T-helper 17 cell (primary cell): ENCODE results near the gene STON2. TPM values are rescaled to one million over a fixed set of nuclear protein-coding genes. Genes with fewer than 3 reads are reported as not detected.
"Not testable (repeated sequence)": the region's sequence is repeated elsewhere in the genome, so short reads cannot be mapped to it uniquely, and the experiment has no call there.

Source experiments
- ATAC-seq: fragments of 150-1000 bp; cut with Tn5 transposase; 2 replicates; pipeline ENCODE4 v1.10.0; 2021; ENCODE audit warnings: mild to moderate bottlenecking, moderate library complexity
- DNase-seq, 3 donors: peaks; one replicate each; pipeline versions ENCODE4 v3.0.0 to v3.0.0-alpha.2; 2020 to 2021
- H3K9me3 ChIP-seq: one replicate; pipeline ENCODE4 v1.7.0; 2013; ENCODE audit warnings: low read length, mild to moderate bottlenecking; ENCODE audit not compliant: control insufficient read depth, poor library complexity, severe bottlenecking
- H3K27ac Mint-ChIP-seq: one replicate; pipeline ENCODE4 v1.8.0; 2022; ENCODE audit warnings: mild to moderate bottlenecking, moderate library complexity, mixed read lengths
- H3K27me3 Mint-ChIP-seq: one replicate; pipeline ENCODE4 v1.8.0; 2022; ENCODE audit warnings: mixed read lengths
- H3K36me3 Mint-ChIP-seq: one replicate; pipeline ENCODE4 v1.8.0; 2022; ENCODE audit warnings: low read depth, mixed read lengths
- H3K4me1 Mint-ChIP-seq: one replicate; pipeline ENCODE4 v1.8.0; 2022; ENCODE audit warnings: mild to moderate bottlenecking, mixed read lengths
- H3K4me3 Mint-ChIP-seq: one replicate; pipeline ENCODE4 v1.8.0; 2022; ENCODE audit warnings: mild to moderate bottlenecking, moderate library complexity, mixed read lengths
- total RNA-seq, 4 donors: library from RNA in 2 of 4; stranded (reverse) in 2 of 4; gene quantifications; one replicate each; pipeline ENCODE4 v1.2.3 and lab custom pipeline; 2022 to 2026

The STON2 gene
- total RNA-seq, 2 donors from 2014 or later: 2.3 to 51.1 TPM

GRCh38 chr14:81244431-81244830 lies 155.7 kb downstream of the STON2 start:
- not testable (repeated sequence) for H3K9me3 ChIP-seq, H3K4me3 Mint-ChIP-seq, H3K4me1 Mint-ChIP-seq, H3K36me3 Mint-ChIP-seq, DNase-seq, H3K27me3 Mint-ChIP-seq, H3K27ac Mint-ChIP-seq, ATAC-seq

- Mint-ChIP-seq H3K4me1 (no peaks in the 10 kb centered on the region), H3K27ac (no peak overlapping the region), H3K4me3 (no peak overlapping the region), H3K27me3 (no peaks in the 10 kb centered on the region), H3K36me3 (no peaks in the 10 kb centered on the region)
- ATAC-seq: no peak
- no peak for DNase-seq
- H3K9me3 ChIP-seq: peaks cover 3% of the 10 kb centered on the region
Measured at GRCh38 chr14:81243499-81243898, 156.6 kb downstream of the STON2 start.

DNA sequence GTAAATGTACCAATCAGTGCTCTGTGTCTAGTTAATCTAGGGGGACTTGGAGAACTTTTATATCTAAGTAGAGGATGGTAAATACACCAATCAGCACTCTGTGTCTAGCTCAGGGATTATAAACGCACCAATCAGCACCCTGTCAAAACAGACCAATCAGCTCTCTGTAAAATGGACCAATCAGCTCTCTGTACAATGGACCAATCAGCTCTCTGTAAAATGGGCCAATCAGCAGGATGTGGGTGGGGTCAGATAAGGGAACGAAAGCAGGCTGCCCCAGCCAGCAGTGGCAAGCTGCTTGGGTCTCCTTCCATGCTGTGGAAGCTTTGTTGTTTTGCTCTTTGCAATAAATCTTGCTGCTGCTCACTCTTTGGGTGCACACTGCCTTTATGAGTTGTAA lies 163.3 kb downstream of the STON2 start:
- H3K9me3 ChIP-seq, H3K4me1 Mint-ChIP-seq, DNase-seq, ATAC-seq, H3K27me3 Mint-ChIP-seq, H3K4me3 Mint-ChIP-seq, H3K36me3 Mint-ChIP-seq, H3K27ac Mint-ChIP-seq: not testable (repeated sequence)

DNA sequence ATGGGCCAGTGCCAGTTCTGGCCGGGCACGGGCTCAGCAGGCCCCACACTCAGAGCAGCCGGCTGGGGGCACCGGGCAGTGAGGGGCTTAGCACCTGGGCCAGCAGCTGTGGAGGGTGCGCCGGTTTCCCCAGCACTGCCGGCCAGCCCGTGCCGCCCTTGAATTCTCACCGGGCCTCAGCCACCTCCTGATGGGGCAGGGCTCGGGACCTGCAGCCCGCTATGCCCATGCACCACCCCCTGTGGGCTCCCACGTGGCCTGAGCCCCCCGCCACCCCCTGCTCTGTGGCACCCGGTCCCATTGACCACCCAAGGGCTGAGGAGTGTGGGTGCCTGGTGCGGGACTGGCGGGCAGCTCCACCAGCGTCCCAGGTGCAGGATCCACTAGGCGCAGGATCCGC lies 164.0 kb downstream of the STON2 start:
- DNase-seq (no peak), ATAC-seq (no peak)
- Mint-ChIP-seq H3K27ac (no peak overlapping the region), H3K27me3 (no peaks in the 10 kb centered on the region), H3K4me1 (peaks cover 4% of the 10 kb centered on the region), H3K36me3 (no peaks in the 10 kb centered on the region), H3K4me3 (no peak overlapping the region)
- H3K9me3 ChIP-seq: no peaks in the 10 kb centered on the region

DNA sequence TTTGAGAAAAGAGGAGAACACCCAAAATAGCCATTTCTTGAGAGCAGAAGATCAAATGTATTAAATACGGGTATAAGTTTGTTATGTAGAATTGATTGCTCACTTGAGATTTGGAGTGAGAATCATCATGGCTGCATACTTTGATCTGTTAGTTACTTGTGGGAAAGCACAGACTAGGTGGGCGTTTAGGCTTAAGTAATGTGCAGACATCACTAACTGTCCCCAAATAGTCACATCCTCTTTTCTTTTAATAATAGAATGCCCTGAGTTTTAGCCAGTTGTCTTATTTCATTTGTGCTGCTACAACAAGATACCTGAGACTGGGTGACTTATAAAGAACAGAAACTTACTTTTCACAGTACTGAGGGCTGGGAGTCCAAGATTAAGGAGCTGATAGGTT lies 165.0 kb downstream of the STON2 start:
- H3K36me3 Mint-ChIP-seq: no peaks in the 10 kb centered on the region
- H3K27me3 Mint-ChIP-seq: no peaks in the 10 kb centered on the region
- no peak for DNase-seq
- ATAC-seq: no peak
- H3K4me1 Mint-ChIP-seq: peaks cover 4% of the 10 kb centered on the region
- H3K4me3 Mint-ChIP-seq: no peak overlapping the region
- no peaks in the 10 kb centered on the region for H3K9me3 ChIP-seq
- no peak overlapping the region for H3K27ac Mint-ChIP-seq

DNA sequence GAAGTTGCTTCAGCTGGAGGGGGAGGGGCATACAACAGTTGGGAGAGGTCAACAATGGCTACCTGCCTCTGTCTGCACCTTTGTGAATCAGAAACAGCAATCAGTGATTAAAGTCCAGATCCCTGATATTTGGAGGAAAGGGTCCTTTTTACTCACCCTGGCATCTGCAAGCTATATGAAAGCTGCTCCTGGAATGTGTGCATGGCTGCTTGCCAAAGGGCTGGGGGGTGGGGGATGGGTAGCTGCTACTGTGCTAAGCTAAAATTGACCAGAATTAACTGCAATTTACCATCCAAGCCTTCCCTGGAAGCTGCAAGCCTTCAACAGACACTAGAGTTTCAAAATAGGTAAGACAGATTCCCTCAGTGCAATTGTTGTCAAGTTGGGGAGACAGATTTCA lies 165.8 kb downstream of the STON2 start:
- Mint-ChIP-seq H3K27ac (no peak overlapping the region), H3K4me3 (no peak overlapping the region), H3K27me3 (no peaks in the 10 kb centered on the region), H3K36me3 (no peaks in the 10 kb centered on the region), H3K4me1 (peaks cover 4% of the 10 kb centered on the region)
- DNase-seq (no peak), ATAC-seq (no peak)
- H3K9me3 ChIP-seq: no peaks in the 10 kb centered on the region

GRCh38 chr14:81233615-81234014 lies 166.5 kb downstream of the STON2 start:
- Mint-ChIP-seq H3K4me3 (no peak overlapping the region), H3K4me1 (peaks cover 4% of the 10 kb centered on the region), H3K27ac (no peak overlapping the region)

GRCh38 chr14:81231540-81231939 lies 168.6 kb downstream of the STON2 start:
- ATAC-seq (no peak), DNase-seq (no peak)
- no peaks in the 10 kb centered on the region for H3K9me3 ChIP-seq
- H3K27me3 Mint-ChIP-seq: no peaks in the 10 kb centered on the region
- no peaks in the 10 kb centered on the region for H3K36me3 Mint-ChIP-seq
- H3K4me3 Mint-ChIP-seq: no peak overlapping the region
- H3K4me1 Mint-ChIP-seq: peaks cover 4% of the 10 kb centered on the region
- no peak overlapping the region for H3K27ac Mint-ChIP-seq

More at GRCh38 chr14:81233615-81234014, 166.5 kb downstream of the STON2 start:
- Mint-ChIP-seq H3K27me3 (no peaks in the 10 kb centered on the region), H3K36me3 (no peaks in the 10 kb centered on the region)
- DNase-seq (no peak), ATAC-seq (no peak)
- H3K9me3 ChIP-seq: no peaks in the 10 kb centered on the region

- peaks cover 12% of the 10 kb centered on the region for H3K4me1 Mint-ChIP-seq
- no peak overlapping the region for H3K27ac Mint-ChIP-seq
- no peak overlapping the region for H3K4me3 Mint-ChIP-seq
- peaks cover 5% of the 10 kb centered on the region for H3K36me3 Mint-ChIP-seq
- peaks cover 4% of the 10 kb centered on the region for H3K27me3 Mint-ChIP-seq
- ATAC-seq: no peak
- H3K9me3 ChIP-seq: no peaks in the 10 kb centered on the region
- no peak for DNase-seq
Measured at GRCh38 chr14:81224222-81224621, 175.9 kb downstream of the STON2 start.

DNA sequence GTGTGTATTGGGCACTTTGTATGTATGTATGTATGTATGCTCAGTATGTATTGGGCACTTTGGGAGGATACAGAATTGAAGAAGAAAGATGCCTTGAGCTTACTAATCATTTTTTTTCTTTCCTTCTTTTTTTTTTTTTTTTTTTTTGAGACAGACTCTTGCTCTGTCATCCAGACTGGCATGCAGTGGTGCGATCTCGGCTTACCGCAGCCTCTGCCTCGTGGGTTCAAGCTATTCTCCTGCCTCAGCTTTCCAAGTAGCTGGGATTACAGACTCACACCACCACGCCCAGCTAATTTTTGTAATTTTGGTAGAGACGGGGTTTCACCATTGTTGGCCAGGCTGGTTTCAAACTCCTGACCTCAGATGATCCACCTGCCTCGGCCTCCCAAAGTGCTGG lies 176.3 kb downstream of the STON2 start:
- H3K4me3 Mint-ChIP-seq: not testable (repeated sequence)

DNA sequence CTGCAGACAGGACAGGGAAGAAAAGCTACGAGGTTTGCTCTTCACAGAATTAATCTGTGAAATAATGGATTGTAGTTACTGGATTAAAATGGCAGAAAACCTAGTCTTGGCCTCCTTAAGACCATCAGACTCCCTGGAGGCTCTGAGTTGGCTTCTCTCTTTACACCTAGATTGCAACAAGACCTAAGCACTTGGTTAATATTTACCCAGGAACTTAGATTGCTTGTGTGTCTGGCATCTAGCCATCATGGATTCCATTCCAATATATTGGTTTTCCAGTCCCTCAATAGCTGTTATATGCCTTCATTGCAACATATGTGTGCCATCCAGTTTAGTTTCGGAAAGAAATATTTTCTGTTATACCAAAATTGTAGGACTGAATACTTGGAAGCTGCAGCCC lies 177.4 kb downstream of the STON2 start:
- peak overlapping the region; percentile 41 for H3K4me3 Mint-ChIP-seq
- peak overlapping the region; percentile 100 for H3K27ac Mint-ChIP-seq
- no peak for DNase-seq

More for the DNA sequence above, 176.3 kb downstream of the STON2 start:
- not testable (repeated sequence) for H3K9me3 ChIP-seq, H3K27me3 Mint-ChIP-seq, DNase-seq, H3K27ac Mint-ChIP-seq, ATAC-seq, H3K36me3 Mint-ChIP-seq
- peaks cover 14% of the 10 kb centered on the region for H3K4me1 Mint-ChIP-seq

GRCh38 chr14:81222126-81222525 lies 178.0 kb downstream of the STON2 start:
- peak overlapping the region; percentile 100 for H3K27ac Mint-ChIP-seq
- DNase-seq: no peak
- peaks cover 19% of the 10 kb centered on the region for H3K4me1 Mint-ChIP-seq
- ATAC-seq: no peak
- H3K27me3 Mint-ChIP-seq: peaks cover 6% of the 10 kb centered on the region
- H3K36me3 Mint-ChIP-seq: peaks cover 5% of the 10 kb centered on the region
- no peaks in the 10 kb centered on the region for H3K9me3 ChIP-seq
- H3K4me3 Mint-ChIP-seq: peak overlapping the region; percentile 89

More for the DNA sequence above, 177.4 kb downstream of the STON2 start:
- no peaks in the 10 kb centered on the region for H3K9me3 ChIP-seq
- ATAC-seq: no peak
- H3K36me3 Mint-ChIP-seq: peaks cover 5% of the 10 kb centered on the region
- peaks cover 6% of the 10 kb centered on the region for H3K27me3 Mint-ChIP-seq
- peaks cover 15% of the 10 kb centered on the region for H3K4me1 Mint-ChIP-seq

DNA sequence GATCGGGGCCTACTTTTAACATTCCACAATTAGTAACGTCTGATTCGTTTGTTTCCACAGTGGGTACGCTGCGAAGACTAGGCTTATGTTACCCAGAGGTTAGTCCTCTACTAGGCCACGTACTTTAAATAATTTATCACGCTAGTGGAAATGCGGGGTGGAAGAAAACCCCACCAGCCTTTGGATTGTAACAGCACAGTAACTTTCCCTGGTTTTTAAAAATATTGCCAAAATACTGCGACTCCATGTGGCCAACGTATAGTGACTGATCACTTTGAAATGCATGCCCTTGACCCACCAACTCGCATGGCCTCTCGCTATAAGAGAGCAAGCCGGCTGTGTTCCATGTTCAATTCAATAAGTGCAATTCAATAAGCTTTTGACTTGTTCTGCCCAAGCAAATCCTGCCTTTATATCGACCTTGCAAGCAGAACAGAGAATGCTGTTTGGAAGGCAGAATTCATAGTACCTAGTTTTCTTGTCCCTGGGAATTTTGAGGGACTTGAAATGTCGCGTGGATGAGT lies 178.5 kb downstream of the STON2 start:
- Mint-ChIP-seq H3K36me3 (peaks cover 5% of the 10 kb centered on the region), H3K4me1 (peaks cover 22% of the 10 kb centered on the region), H3K27ac (peak overlapping the region; percentile 100), H3K4me3 (peak overlapping the region; percentile 89), H3K27me3 (peaks cover 6% of the 10 kb centered on the region)
- DNase-seq (no peak), ATAC-seq (no peak)
- H3K9me3 ChIP-seq: no peaks in the 10 kb centered on the region

DNA sequence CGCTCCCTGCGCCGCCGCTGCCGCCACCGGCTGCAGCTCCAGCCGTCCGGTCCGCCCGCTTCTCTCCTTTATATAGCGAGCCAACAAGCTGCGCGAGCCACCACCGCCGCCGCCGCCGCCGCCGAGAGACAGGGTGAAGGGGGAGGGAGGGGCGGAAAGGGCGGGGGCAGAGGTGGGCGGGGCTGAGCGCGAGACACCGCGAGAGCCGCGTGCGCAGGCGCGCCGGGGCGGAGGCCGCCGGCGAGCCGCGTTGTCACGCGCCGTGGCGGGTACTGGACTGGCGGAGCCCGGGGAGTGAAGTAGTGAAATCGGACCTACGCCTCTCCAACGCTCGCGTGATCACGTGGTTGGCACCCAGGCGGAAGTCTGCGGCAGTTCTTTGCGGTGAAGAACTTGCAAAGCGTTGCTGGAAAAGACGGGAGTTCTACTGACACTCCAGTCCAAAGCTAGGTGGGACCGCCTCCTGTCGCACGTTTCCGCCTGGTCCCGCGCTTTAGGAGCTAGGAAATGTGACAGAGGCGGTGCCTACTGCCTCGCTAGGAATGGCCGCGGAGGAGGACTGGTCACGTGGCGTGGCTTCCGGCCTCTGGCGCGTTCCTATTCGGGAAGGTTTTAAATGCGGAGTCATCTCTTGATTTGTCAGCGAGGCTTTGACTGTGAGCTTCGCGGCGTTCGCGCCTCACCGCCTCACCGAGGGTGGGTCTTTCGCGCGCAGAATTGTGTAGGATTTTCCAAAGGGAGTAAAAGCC lies 179.1 kb downstream of the STON2 start, which contains the start of gene GTF2A1:
Gene GTF2A1 (minus strand): TSS at position 130 of the 749 bp plus-strand sequence. CDS start 441 bp downstream, outside the sequence.
- Mint-ChIP-seq H3K27ac (peak within 1 kb of the TSS; percentile 100), H3K4me1 (peaks cover 22% of the 10 kb centered on the region), H3K27me3 (peaks cover 6% of the 10 kb centered on the region), H3K4me3 (peak within 1 kb of the TSS; percentile 97), H3K36me3 (peaks cover 5% of the 10 kb centered on the region)
- H3K9me3 ChIP-seq: no peaks in the 10 kb centered on the region
- peak; percentile 90 to 96 (median 96) for DNase-seq
- peak; percentile 77 for ATAC-seq
